COLO668 (cell line): ENCODE measurements around the gene MARCHF5.
"Not testable (repeated sequence)": the region's sequence is repeated elsewhere in the genome, so short reads cannot be mapped to it uniquely, and the experiment has no call there.

Experiments
- DNase-seq: peaks from one replicate; lab custom pipeline; 2025; ENCODE audit not compliant: unreplicated experiment; lab: John Stamatoyannopoulos, UW

Gene MARCHF5

DNA sequence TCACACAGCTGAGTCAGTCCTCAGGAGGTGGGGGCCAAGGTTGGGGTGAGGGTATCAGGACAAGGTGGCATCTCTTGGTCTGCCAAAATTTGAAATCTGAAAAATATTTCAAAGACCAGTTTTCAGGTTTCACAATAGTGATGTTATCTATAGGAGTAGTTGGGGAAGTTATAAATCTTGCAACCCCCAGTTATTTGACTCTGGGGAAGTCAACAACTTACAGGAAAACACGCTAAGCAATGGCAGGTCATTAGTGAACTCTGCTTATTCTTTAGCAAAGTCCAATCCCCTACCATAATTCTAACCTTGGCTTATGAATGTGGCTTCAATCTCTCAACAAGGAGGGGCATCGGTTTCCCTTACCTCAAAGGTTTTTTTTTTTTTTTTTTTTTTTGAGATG is 94.9 kb downstream of the MARCHF5 start:
- no peak for DNase-seq

DNA sequence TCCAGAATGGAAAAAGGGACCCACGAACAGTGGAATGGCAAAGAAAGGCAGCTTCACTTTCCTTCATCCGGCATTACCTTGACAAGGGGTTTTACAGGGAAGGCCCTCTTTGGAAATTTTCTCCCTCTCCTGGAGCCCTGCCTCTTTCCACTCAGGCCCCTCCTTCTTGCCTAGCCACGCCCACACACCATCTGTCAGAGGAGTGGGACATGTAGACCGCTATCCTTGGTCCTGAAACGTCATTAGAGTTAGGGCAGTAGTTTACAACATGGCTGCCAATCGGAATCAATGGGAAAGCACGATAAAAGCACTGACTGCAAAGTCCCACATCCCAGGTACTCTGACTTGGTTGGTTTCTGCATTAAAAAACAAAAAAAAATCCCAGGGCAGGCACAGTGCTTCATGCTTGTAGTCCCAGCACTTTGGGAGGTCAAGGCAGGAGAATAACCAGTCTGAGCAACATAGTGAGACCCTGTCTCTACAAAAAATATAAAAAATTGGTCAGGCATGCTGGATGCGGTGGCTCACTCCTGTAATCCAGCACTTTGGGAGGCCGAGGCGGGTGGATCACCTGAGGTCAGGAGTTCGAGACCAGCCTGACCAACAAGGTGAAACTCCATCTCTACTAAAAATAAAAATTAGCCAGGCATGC is 96.4 kb downstream of the MARCHF5 start:
- DNase-seq = no peak

GRCh38 chr10:92393173-92393572 is 102.2 kb downstream of the MARCHF5 start:
- not testable (repeated sequence) for DNase-seq

GRCh38 chr10:92395271-92395670 is 104.3 kb downstream of the MARCHF5 start:
- no peak for DNase-seq

- DNase-seq = not testable (repeated sequence)
These were observed 111.3 kb downstream of the MARCHF5 start for GRCh38 chr10:92402234-92402633.
